Endothelial cell of umbilical vein (primary cell): ENCODE results near the gene ZNF326. TPM values are rescaled to one million over a fixed set of nuclear protein-coding genes. Genes with fewer than 3 reads are reported as not detected.

Source experiments
- BruUV-seq: library from RNA; stranded (reverse); fragments of 400-500 nt; replicated peaks from 2 replicates; lab custom pipeline; 2021; lab: Mats Ljungman, UMichigan
- CTCF ChIA-PET: fragments of 300-600, 350-600 bp; sonication (Branson Sonifier 250); formaldehyde crosslinking; loops from one replicate; lab custom pipeline; 2021; ENCODE audit warnings: antibody characterized with exemption, inconsistent platforms; lab: Charles Lee
- POLR2A ChIA-PET: fragments of 300-600, 350-600 bp; sonication (Branson Sonifier 250); formaldehyde crosslinking; loops from one replicate; lab custom pipeline; 2021; ENCODE audit warnings: antibody characterized with exemption, inconsistent platforms; lab: Charles Lee
- DNase-seq: peaks from one replicate; pipeline ENCODE4 v3.0.0-alpha.2; 2011; ENCODE audit warnings: low read depth, low spot score
- FAIRE-seq: peaks from 2 replicates; lab custom pipeline; 2011; peaks lifted over from hg19 to GRCh38; lab: Jason Lieb, UNC
- H2AFZ ChIP-seq: 2 replicates; pipeline ENCODE4 v1.6.0; 2012; ENCODE audit warnings: low read depth, low read length, control low read depth, inconsistent platforms
- H3K27ac ChIP-seq: 2 replicates; pipeline ENCODE4 v1.5.1; 2011; ENCODE audit warnings: low read depth, mild to moderate bottlenecking, control low read depth, low read length, moderate library complexity; ENCODE audit not compliant: insufficient read depth
- H3K27me3 ChIP-seq, 2 experiments: 2 replicates each; pipeline versions ENCODE4 v1.6.0 to v1.6.1; 2011; ENCODE audit warnings: low read length in 2 of 2, mixed read lengths in 1 of 2; ENCODE audit not compliant: control insufficient read depth in 2 of 2, insufficient read depth in 2 of 2
- H3K36me3 ChIP-seq, 2 experiments: 2 replicates in 1 of 2; 3 replicates in 1 of 2; pipeline ENCODE4 v1.5.1; 2011; ENCODE audit warnings: low read length in 2 of 2, mild to moderate bottlenecking in 1 of 2, moderate library complexity in 1 of 2; ENCODE audit not compliant: control insufficient read depth in 2 of 2, insufficient read depth in 2 of 2; ENCODE audit errors: extremely low read depth in 1 of 2
- H3K4me1 ChIP-seq: 3 replicates; pipeline ENCODE4 v1.5.1; 2011; ENCODE audit warnings: mild to moderate bottlenecking, low read length; ENCODE audit not compliant: control insufficient read depth, insufficient read depth; ENCODE audit errors: extremely low read depth
- H3K4me2 ChIP-seq: 2 replicates; pipeline ENCODE4 v1.6.1; 2011; ENCODE audit warnings: low read length, control low read depth, mixed read lengths; ENCODE audit not compliant: insufficient read depth
- H3K4me3 ChIP-seq, 3 experiments: fragments of 200-600 bp in 1 of 3; sonication (generic), shearing (Covaris generic) in 1 of 3; replicated peaks in 1 of 3; 2 replicates each; pipeline ENCODE4 v1.5.1; 2011 to 2016; ENCODE audit warnings: control low read depth in 3 of 3, low read length in 3 of 3, mild to moderate bottlenecking in 2 of 3, inconsistent platforms in 1 of 3, low read depth in 1 of 3, moderate library complexity in 1 of 3; ENCODE audit not compliant: insufficient read depth in 1 of 3
- H3K79me2 ChIP-seq: 2 replicates; pipeline ENCODE4 v1.6.0; 2012; ENCODE audit warnings: low read length, inconsistent platforms; ENCODE audit not compliant: control insufficient read depth, insufficient read depth
- H3K9ac ChIP-seq: replicated peaks from 2 replicates; pipeline ENCODE3; 2011; ENCODE audit warnings: low read length, control low read depth; ENCODE audit not compliant: insufficient read depth; ENCODE audit errors: extremely low read depth
- H3K9me1 ChIP-seq: replicated peaks from 3 replicates; pipeline ENCODE4 v1.6.0; 2011; ENCODE audit warnings: mild to moderate bottlenecking, low read length; ENCODE audit not compliant: control insufficient read depth, insufficient read depth; ENCODE audit errors: extremely low read depth
- H3K9me3 ChIP-seq: replicated peaks from 2 replicates; pipeline ENCODE4 v1.5.1; 2012; ENCODE audit warnings: low read length, inconsistent platforms; ENCODE audit not compliant: control insufficient read depth, insufficient read depth
- H4K20me1 ChIP-seq: replicated peaks from 2 replicates; pipeline ENCODE3; 2011; ENCODE audit warnings: mild to moderate bottlenecking, low read length; ENCODE audit not compliant: control insufficient read depth, insufficient read depth; ENCODE audit errors: extremely low read depth
- CTCF ChIP-seq, 2 donors: IDR thresholded peaks; 1 replicate in 1 of 2; 2 replicates in 1 of 2; pipeline ENCODE4 v1.5.1; 2011; ENCODE audit warnings: low read length in 2 of 2, mild to moderate bottlenecking in 2 of 2, moderate library complexity in 2 of 2, control low read depth in 1 of 2, inconsistent platforms in 1 of 2, low read depth in 1 of 2; ENCODE audit not compliant: insufficient read depth in 1 of 2; ENCODE audit errors: extremely low read depth in 1 of 2
- EZH2 ChIP-seq: IDR thresholded peaks from 2 replicates; pipeline ENCODE4 v1.6.1; 2012; ENCODE audit warnings: borderline replicate concordance, low read depth, mild to moderate bottlenecking, moderate library complexity, low read length, inconsistent platforms; ENCODE audit not compliant: severe bottlenecking
- FOS ChIP-seq: IDR thresholded peaks from 2 replicates; pipeline ENCODE4 v1.6.1; 2011; ENCODE audit warnings: mild to moderate bottlenecking, low read length, moderate library complexity, borderline replicate concordance; ENCODE audit not compliant: insufficient read depth
- JUN ChIP-seq: IDR thresholded peaks from 2 replicates; pipeline ENCODE4 v1.6.1; 2011; ENCODE audit warnings: borderline replicate concordance, low read depth; ENCODE audit not compliant: insufficient read length, insufficient read depth
- MAX ChIP-seq: IDR thresholded peaks from 2 replicates; pipeline ENCODE4 v1.6.1; 2011; ENCODE audit not compliant: insufficient read depth, insufficient read length
- MYC ChIP-seq: IDR thresholded peaks from one replicate; pipeline ENCODE4 v1.6.1; 2011; ENCODE audit warnings: mild to moderate bottlenecking, low read depth, low read length
- dilution Hi-C: fragments of 300-500 bp; cut with MboI; formaldehyde crosslinking; loops from one replicate; pipeline ENCODE4 v1.15.0; 2019; ENCODE audit warnings: low sequenced_read_pairs; ENCODE audit not compliant: extremely low pct_ligation_motif_present
- intact Hi-C: fragments of 100-400 bp; cut with micrococcal nuclease; formaldehyde crosslinking; loops from one replicate; pipeline ENCODE4 v1.10.0; 2022
- polyA plus RNA-seq, 4 experiments: library from polyadenylated mRNA; depleted of rRNA in 3 of 4; stranded (reverse) in 3 of 4; unstranded in 1 of 4; fragments of >200 nt; gene quantifications; 2 replicates each; pipeline versions ENCODE4 v1.2.1 to v1.2.3, GENCODE V29; 2011 to 2012; ENCODE audit warnings: missing spikeins in 1 of 4
- total RNA-seq: library from RNA; stranded (reverse); gene quantifications from 2 replicates; pipeline ENCODE4 v1.2.3, GENCODE V29; 2021

ZNF326 gene
- total and polyA plus RNA-seq, 2 donors (not counting 3 experiments of a cell fraction or from before 2014, with no cell fraction given): 13.1 to 29.9 TPM

GRCh38 chr1:89974696-89975470, 20.0 kb upstream of the ZNF326 start:
- intact Hi-C loops (no loop called here), dilution Hi-C loops (no loop called here)
- Histone ChIP-seq H3K4me3 (no peak overlapping the region), H3K4me2 (peak overlapping the region; percentile 13), H3K9me1 (peaks cover 4% of the 10 kb centered on the region), H4K20me1 (no peaks in the 10 kb centered on the region), H3K4me1 (peaks cover 19% of the 10 kb centered on the region), H3K27ac (no peak overlapping the region), H3K36me3 (no peaks in the 10 kb centered on the region), H3K9ac (no peak overlapping the region), H3K27me3 (no peaks in the 10 kb centered on the region), H3K79me2 (no peaks in the 10 kb centered on the region), H3K9me3 (no peaks in the 10 kb centered on the region), H2AFZ (peak overlapping the region; percentile 33)
- DNase-seq (peak; percentile 45), FAIRE-seq (peak; percentile 4)
- ChIA-PET CTCF (interaction anchor here (0.5 to 2.4 kb wide), 6 partner anchors 8 to 170 kb away, joined by 3 to 11 read pairs (median 4); no protein-coding TSS in a partner anchor), POLR2A (no interaction called here)
- TF ChIP-seq JUN (no peak), MAX (no peak), FOS (no peak), MYC (no peak), CTCF (IDR thresholded peaks at IDR 0.05; ENCODE audit: extremely low read depth in 1 of 2, insufficient read depth in 1 of 2, low read depth in 1 of 2, low read length in 2 of 2) (no peak), EZH2 (no peak)
- BruUV-seq: no TSS peak
